IPS-20b (cell line): Measurements from ENCODE around the gene ADCYAP1R1.

Source experiments
- H3K27ac ChIP-seq: one replicate; pipeline ENCODE4 v1.5.1; 2013; ENCODE audit warnings: low read length
- H3K27me3 ChIP-seq: 2 replicates; pipeline ENCODE4 v1.6.1; 2013; ENCODE audit warnings: mild to moderate bottlenecking, low read length, inconsistent platforms; ENCODE audit not compliant: insufficient read depth
- H3K36me3 ChIP-seq: 2 replicates; pipeline ENCODE4 v1.6.1; 2013; ENCODE audit warnings: low read depth, mild to moderate bottlenecking, inconsistent platforms, low read length, moderate library complexity; ENCODE audit not compliant: insufficient read depth
- H3K4me1 ChIP-seq: 2 replicates; pipeline ENCODE4 v1.6.1; 2013; ENCODE audit warnings: mild to moderate bottlenecking, control low read depth, inconsistent platforms, low read length, moderate library complexity; ENCODE audit not compliant: insufficient read depth
- H3K4me3 ChIP-seq: 2 replicates; pipeline ENCODE4 v1.5.1; 2013; ENCODE audit warnings: mild to moderate bottlenecking, low read length, inconsistent platforms
- H3K9ac ChIP-seq: 2 replicates; pipeline ENCODE4 v1.6.1; 2013; ENCODE audit warnings: low read depth, mild to moderate bottlenecking, inconsistent platforms, low read length, moderate library complexity
- H3K9me3 ChIP-seq: 2 replicates; pipeline ENCODE4 v1.6.1; 2013; ENCODE audit warnings: mild to moderate bottlenecking, low read depth, low read length, inconsistent platforms; ENCODE audit not compliant: insufficient read depth

ADCYAP1R1 gene

GRCh38 chr7:31044529-31044928 lies 7.6 kb upstream of the ADCYAP1R1 start:
- no peak overlapping the region for H3K9ac ChIP-seq
- H3K27me3 ChIP-seq, result peaks cover 14% of the 10 kb centered on the region
- H3K4me3 ChIP-seq, result no peak overlapping the region
- no peaks in the 10 kb centered on the region for H3K9me3 ChIP-seq
- no peak overlapping the region for H3K27ac ChIP-seq
- peaks cover 6% of the 10 kb centered on the region; the same call in 1 of the 2 replicates for H3K4me1 ChIP-seq
- no peaks in the 10 kb centered on the region for H3K36me3 ChIP-seq

DNA sequence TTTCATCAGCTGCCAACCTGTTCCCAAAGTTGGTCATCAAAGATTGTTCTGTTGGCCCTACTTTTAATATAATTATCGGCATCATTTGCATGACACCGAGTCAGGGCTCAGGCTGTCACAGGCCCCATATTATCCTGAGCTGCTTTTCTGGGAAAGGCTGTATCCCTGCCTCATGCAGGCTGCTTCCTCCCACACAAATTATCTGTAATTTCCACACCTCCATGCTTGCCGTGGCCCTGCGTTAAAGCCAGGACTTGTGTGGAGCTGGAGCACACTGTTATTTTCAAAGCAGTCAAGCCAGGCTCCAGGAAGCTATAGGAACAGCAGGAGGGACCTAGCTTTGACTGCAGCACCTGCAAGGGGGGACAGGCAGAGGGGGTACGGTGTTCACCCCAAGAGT lies 5.4 kb upstream of the ADCYAP1R1 start:
- Histone ChIP-seq H3K27me3 (peaks cover 27% of the 10 kb centered on the region), H3K9ac (no peak overlapping the region), H3K4me3 (no peak overlapping the region), H3K27ac (no peak overlapping the region), H3K36me3 (no peaks in the 10 kb centered on the region), H3K9me3 (no peaks in the 10 kb centered on the region), H3K4me1 (peaks cover 6% of the 10 kb centered on the region; the same call in 1 of the 2 replicates)

DNA sequence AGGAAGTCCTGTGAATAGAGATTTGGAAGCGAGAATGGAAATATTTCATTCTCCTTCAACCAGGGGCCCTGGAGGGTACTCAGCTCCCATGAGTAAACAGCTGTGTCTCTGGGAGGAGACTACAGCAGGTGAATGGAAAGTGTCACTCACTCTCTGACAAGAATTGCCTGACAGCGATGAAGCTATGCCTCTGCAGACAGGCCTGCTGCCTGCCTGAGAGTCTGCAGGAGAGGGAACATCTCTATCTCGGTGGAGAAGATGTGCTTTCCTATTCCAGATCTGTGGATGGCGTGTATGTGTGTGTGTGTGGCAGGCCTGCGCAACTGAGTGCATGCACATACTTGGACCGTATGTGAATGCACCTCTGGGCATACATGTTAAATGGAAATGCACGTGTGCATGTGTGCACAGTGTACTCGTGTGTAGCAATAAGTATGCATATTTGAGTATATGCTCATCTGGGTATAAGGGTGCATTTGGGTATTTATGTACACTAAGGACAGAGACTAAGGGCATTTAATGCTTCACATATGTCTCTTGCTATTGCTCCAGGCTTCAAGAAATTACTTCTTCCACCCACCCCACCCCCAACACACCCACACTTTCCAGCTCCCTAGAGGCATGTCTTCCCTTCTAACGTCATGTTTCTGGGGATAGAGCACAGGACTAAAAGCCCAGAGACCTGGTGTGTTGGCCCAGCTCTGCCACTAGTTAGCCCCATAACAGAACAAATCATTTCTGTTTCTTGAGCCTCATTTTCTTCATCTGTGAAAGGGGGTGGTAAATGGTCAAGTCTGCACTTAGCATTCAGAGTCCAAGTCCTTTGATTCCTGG lies 4.6 kb upstream of the ADCYAP1R1 start:
- Histone ChIP-seq H3K27ac (no peak overlapping the region), H3K27me3 (peaks cover 29% of the 10 kb centered on the region), H3K9me3 (no peaks in the 10 kb centered on the region), H3K36me3 (no peaks in the 10 kb centered on the region), H3K4me3 (no peak overlapping the region), H3K4me1 (peaks cover 6% of the 10 kb centered on the region; the same call in 1 of the 2 replicates), H3K9ac (no peak overlapping the region)

- peaks cover 45% of the 10 kb centered on the region for H3K27me3 ChIP-seq
- peaks cover 11% of the 10 kb centered on the region; the same call in 1 of the 2 replicates for H3K4me1 ChIP-seq
- no peak overlapping the region for H3K4me3 ChIP-seq
- no peak overlapping the region for H3K27ac ChIP-seq
- no peaks in the 10 kb centered on the region for H3K36me3 ChIP-seq
- H3K9me3 ChIP-seq, result no peaks in the 10 kb centered on the region
- H3K9ac ChIP-seq, result no peak overlapping the region
Measured at GRCh38 chr7:31049005-31049765, 2.9 kb upstream of the ADCYAP1R1 start.

GRCh38 chr7:31052487-31052840 lies 356 bp downstream of the ADCYAP1R1 start:
- Histone ChIP-seq H3K4me3 (peak overlapping the region; percentile 73), H3K27ac (no peak overlapping the region), H3K9ac (peak overlapping the region; percentile 51; the same call in 1 of the 2 replicates)

DNA sequence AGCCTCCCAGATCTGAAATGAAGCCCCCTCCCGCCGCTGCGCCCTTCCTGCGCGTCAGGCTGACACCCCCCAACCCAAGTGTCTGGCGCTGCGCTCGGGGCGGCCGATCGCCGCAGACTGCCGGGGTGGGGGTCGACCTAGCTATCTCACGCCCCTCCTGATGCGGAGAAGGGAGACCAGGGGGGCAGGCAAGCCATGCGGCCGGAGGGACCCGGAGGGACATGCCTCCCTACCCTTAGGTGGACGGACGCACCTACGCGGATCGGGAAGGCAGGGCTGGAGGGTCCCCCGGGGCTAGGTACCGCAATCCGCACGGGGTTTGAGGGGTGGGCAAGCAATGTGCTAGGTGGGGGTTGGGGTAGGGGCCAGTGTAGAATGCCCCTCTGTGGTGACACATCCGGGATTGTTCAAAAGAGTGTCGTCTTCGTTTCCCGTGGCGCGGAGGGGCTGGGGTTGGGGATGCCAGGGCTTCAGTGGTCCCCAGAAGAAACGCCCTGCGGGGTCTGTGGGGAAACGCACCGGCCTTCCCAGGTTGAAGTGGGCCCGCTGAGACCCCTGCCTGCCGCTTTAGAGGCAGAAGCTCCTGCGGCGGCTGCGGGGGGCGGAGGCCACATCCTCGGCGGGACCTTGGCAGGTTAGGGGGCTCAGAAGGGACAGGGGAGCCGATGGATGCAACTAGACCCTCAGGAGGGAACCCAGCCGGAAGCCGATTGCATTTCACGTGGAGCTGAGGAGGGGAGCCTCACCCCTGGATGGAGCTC lies 913 bp downstream of the ADCYAP1R1 start:
- H3K27me3 ChIP-seq, result peaks cover 60% of the 10 kb centered on the region
- H3K9ac ChIP-seq, result peak overlapping the region; percentile 51; the same call in 1 of the 2 replicates
- peak overlapping the region; percentile 73 for H3K4me3 ChIP-seq
- no peak overlapping the region for H3K27ac ChIP-seq
- H3K36me3 ChIP-seq, result no peaks in the 10 kb centered on the region
- peaks cover 11% of the 10 kb centered on the region; the same call in 1 of the 2 replicates for H3K4me1 ChIP-seq
- no peaks in the 10 kb centered on the region for H3K9me3 ChIP-seq

More at GRCh38 chr7:31052487-31052840, 356 bp downstream of the ADCYAP1R1 start:
- H3K4me1 ChIP-seq, result peaks cover 11% of the 10 kb centered on the region; the same call in 1 of the 2 replicates
- H3K27me3 ChIP-seq, result peaks cover 60% of the 10 kb centered on the region
- no peaks in the 10 kb centered on the region for H3K36me3 ChIP-seq
- H3K9me3 ChIP-seq, result no peaks in the 10 kb centered on the region

GRCh38 chr7:31053986-31054385 lies 1.9 kb downstream of the ADCYAP1R1 start:
- H3K27me3 ChIP-seq, result peaks cover 60% of the 10 kb centered on the region
- H3K9me3 ChIP-seq, result no peaks in the 10 kb centered on the region
- H3K36me3 ChIP-seq, result no peaks in the 10 kb centered on the region
- no peak overlapping the region for H3K27ac ChIP-seq
- H3K4me1 ChIP-seq, result peaks cover 5% of the 10 kb centered on the region; the same call in 1 of the 2 replicates
- H3K4me3 ChIP-seq, result peak overlapping the region; percentile 73; the same call in 1 of the 2 replicates
- H3K9ac ChIP-seq, result no peak overlapping the region; the same call in 1 of the 2 replicates

DNA sequence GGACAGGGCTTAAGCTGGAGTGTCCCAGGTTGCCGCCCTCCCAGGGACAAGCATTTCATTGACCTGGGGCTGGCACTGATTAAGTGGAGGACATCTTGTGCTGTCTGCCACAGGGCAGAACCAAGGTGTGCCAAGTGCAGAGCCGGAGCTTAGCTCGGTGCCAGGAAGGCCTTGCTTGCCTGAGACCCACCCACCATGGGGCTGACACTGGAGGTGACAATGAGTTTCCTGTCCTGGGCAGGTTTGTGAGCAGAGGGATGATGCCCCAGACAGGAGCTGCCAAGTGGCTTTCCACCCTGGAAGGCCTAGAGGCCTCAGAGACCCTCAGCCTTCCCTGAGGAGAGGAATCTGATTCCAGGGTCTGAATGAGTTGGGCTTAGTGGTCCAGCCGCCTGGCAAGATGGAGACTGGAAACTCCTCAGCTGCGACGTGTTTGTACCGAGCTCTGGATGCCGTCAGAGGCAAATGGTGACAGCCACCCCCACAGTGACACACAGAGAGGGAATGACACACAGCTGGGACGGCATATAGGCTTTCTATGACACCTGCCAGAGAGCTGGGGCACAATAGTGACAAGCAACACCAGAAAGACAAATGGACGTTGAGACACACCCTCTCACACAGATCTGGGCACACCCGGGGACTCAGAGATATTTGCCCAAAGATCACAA lies 2.6 kb downstream of the ADCYAP1R1 start:
- Histone ChIP-seq H3K27ac (no peak overlapping the region), H3K9me3 (no peaks in the 10 kb centered on the region), H3K4me1 (peaks cover 5% of the 10 kb centered on the region; the same call in 1 of the 2 replicates), H3K36me3 (no peaks in the 10 kb centered on the region), H3K27me3 (peaks cover 55% of the 10 kb centered on the region), H3K4me3 (no peak overlapping the region), H3K9ac (no peak overlapping the region)

DNA sequence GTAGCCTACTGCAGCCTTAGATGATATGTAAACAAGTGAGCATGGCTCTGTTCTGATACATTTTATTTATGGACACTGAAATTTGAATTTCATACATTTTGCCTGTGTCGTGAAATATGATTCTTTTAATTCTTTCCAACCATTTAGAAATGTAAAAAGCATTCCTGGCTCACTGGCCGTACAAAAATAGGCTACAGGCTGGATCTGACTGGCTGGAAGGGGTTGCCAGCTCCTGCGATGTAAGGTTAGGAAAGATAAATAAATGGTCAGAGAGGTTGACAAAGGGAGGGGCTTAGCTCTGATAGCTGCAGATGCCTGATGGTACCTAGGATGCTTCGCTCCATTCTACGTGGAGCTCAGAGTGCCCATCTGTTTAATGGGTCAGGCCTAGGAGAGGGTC lies 3.4 kb downstream of the ADCYAP1R1 start:
- Histone ChIP-seq H3K9me3 (no peaks in the 10 kb centered on the region), H3K27ac (no peak overlapping the region), H3K36me3 (no peaks in the 10 kb centered on the region), H3K27me3 (peaks cover 47% of the 10 kb centered on the region), H3K9ac (no peak overlapping the region), H3K4me3 (no peak overlapping the region), H3K4me1 (peaks cover 5% of the 10 kb centered on the region; the same call in 1 of the 2 replicates)

DNA sequence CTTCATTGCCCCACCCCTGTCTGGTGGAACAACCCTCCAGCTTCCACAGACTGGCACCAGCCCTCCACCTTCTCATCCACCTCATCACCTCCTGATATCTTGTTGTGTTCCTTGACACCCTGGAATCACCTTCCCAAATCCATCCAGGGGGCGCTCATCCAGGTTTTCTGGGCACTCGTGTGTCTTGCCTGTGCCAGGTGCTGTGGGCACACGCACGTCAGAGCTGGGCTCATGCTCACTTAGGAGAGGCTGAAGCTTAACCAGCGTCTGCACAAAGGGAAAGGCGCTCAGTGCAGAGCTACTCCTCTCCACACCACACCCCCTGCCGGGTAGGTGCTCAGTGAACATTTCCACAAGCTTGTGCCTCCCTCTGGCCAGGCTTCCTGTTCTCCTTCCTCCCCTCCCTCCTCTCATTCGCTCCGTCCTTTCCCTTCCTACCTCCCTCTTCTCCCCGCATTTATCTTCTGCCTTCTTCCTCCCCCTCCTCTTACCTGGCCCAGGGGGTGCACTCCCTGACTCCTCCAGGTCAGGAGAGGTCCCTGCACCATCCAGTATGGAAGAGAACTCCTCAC lies 4.8 kb downstream of the ADCYAP1R1 start:
- H3K36me3 ChIP-seq, result no peaks in the 10 kb centered on the region
- H3K27ac ChIP-seq, result no peak overlapping the region
- H3K9ac ChIP-seq, result no peak overlapping the region
- peaks cover 34% of the 10 kb centered on the region for H3K27me3 ChIP-seq
- no peak overlapping the region for H3K4me3 ChIP-seq
- no peaks in the 10 kb centered on the region for H3K9me3 ChIP-seq
- peaks cover 5% of the 10 kb centered on the region; the same call in 1 of the 2 replicates for H3K4me1 ChIP-seq
